ENCODE data around the gene MEIOC. TPM values are rescaled to one million over a fixed set of nuclear protein-coding genes. Genes with fewer than 3 reads are reported as not detected.

The MEIOC gene
- total and polyA plus RNA-seq, 2 of the 8 experiments (the other 6 are each of a cell fraction or from before 2014, with no cell fraction given) = 4.2 to 4.8 TPM

- TF ChIP-seq CHD7 (IDR thresholded peaks at IDR 0.05; ENCODE audit: insufficient replicate concordance, low read length) = no peak
- no peak for TF ChIP-seq MAFK (IDR thresholded peaks at IDR 0.05; ENCODE audit: low read depth, low read length)
- TF ChIP-seq TAF1 (IDR thresholded peaks at IDR 0.05; ENCODE audit: low read depth, low read length) = no peak
- no peak for TF ChIP-seq GABPA (IDR thresholded peaks at IDR 0.05; ENCODE audit: borderline replicate concordance, insufficient read depth, low read length)
- TF ChIP-seq KDM4A (IDR thresholded peaks at IDR 0.05; ENCODE audit: low read depth, low read length, severe bottlenecking) = no peak
- no peak for TF ChIP-seq TEAD4 (IDR thresholded peaks at IDR 0.05; ENCODE audit: low read depth, low read length)
- no peak for TF ChIP-seq SP4 (IDR thresholded peaks at IDR 0.05; ENCODE audit: low read length)
Measured at GRCh38 chr17:44661835-44662234, 5.6 kb downstream of the MEIOC start (continued).

Data from H1 (cell line).